Measurements from ENCODE around the gene ADGRG6.

DNA sequence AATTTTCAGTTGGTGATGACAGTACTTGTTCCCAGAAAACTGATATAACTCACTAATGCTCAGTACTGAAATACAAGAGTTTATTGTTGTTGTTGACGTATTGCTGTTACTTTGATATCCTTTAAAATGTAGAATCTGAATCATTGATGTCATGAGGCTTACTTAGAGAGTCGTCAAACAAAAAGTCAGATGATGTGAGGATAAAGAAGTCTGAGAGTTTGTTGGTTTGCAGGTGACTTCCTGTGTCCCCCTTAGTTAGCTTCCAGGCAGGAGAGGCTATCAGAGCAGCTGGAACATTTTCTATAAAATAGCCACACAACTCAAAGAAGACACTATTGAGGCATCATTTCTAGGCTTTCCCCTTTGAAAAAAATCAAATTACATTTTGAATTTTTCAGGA is 97.9 kb downstream of the ADGRG6 start:
- TF ChIP-seq, protein P1, sequence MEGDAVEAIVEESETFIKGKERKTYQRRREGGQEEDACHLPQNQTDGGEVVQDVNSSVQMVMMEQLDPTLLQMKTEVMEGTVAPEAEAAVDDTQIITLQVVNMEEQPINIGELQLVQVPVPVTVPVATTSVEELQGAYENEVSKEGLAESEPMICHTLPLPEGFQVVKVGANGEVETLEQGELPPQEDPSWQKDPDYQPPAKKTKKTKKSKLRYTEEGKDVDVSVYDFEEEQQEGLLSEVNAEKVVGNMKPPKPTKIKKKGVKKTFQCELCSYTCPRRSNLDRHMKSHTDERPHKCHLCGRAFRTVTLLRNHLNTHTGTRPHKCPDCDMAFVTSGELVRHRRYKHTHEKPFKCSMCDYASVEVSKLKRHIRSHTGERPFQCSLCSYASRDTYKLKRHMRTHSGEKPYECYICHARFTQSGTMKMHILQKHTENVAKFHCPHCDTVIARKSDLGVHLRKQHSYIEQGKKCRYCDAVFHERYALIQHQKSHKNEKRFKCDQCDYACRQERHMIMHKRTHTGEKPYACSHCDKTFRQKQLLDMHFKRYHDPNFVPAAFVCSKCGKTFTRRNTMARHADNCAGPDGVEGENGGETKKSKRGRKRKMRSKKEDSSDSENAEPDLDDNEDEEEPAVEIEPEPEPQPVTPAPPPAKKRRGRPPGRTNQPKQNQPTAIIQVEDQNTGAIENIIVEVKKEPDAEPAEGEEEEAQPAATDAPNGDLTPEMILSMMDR (conservative IDR thresholded peaks at IDR 0.05; ENCODE audit: low read length), result no peak
- TF ChIP-seq EZH2phosphoT487 (IDR thresholded peaks at IDR 0.05; ENCODE audit: borderline replicate concordance), result no peak
